ENCODE results near the gene FRAS1.
A peak's percentile ranks its signal among the peaks of the same experiment; 100 is the strongest.

- TF ChIP-seq CTCF (IDR thresholded peaks at IDR 0.05) (no peak), ZNF232 (CRISPR knock-in tag; IDR thresholded peaks at IDR 0.05) (no peak), GABPB1 (CRISPR knock-in tag; IDR thresholded peaks at IDR 0.05) (peak; percentile 95), MAX (CRISPR knock-in tag; IDR thresholded peaks at IDR 0.05) (no peak), USF2 (CRISPR knock-in tag; IDR thresholded peaks at IDR 0.05) (no peak), NFE2L1 (CRISPR knock-in tag; IDR thresholded peaks at IDR 0.05) (no peak)
Measured at GRCh38 chr4:78218260-78218659, 161.1 kb downstream of the FRAS1 start.

Data from WTC11 (cell line).